K562 (cell line): ENCODE results near the gene GALNT5. TPM values are rescaled to one million over a fixed set of nuclear protein-coding genes. Genes with fewer than 3 reads are reported as not detected.

Experiments used
- BCL6 ChIP-seq: fragments of 250-450 bp; sonication (Bioruptor Pico); IDR thresholded peaks from 2 replicates; pipeline ENCODE4 v1.4.0; 2020
- CBX2 ChIP-seq: fragments of 200-600 bp; sonication (generic); IDR thresholded peaks from one replicate; pipeline ENCODE4 v1.6.1; 2012; ENCODE audit warnings: mild to moderate bottlenecking, low read length, inconsistent platforms; ENCODE audit not compliant: insufficient read depth, poor library complexity, severe bottlenecking
- ETS2 ChIP-seq: IDR thresholded peaks from 2 replicates; pipeline ENCODE4 v1.6.1; 2016; ENCODE audit warnings: borderline replicate concordance, missing genetic modification characterization, mild to moderate bottlenecking, moderate library complexity, missing compliant biosample characterization; ENCODE audit not compliant: poor library complexity, severe bottlenecking
- JUN ChIP-seq, 2 experiments: sonication (generic) in 1 of 2; formaldehyde crosslinking in 1 of 2; IDR thresholded peaks; 2 replicates each; pipeline versions ENCODE4 v1.6.1 to v1.8.0; 2012 to 2022; ENCODE audit warnings: borderline replicate concordance in 2 of 2, mild to moderate bottlenecking in 2 of 2, improper control_type of control experiment in 1 of 2, low read depth in 1 of 2, low read length in 1 of 2, missing genetic modification reagents in 1 of 2
- polyA plus RNA-seq, 8 experiments: library from polyadenylated mRNA; depleted of rRNA in 4 of 8; stranded (reverse) in 5 of 8; unstranded in 3 of 8; fragments of >200 nt; fragmentation: Nextera tagmentation in 2 of 8; fragmentation: Illumina TruSeq in 1 of 8; extraction: Ambion mirVana in 2 of 8; extraction: Trizol in 1 of 8; gene quantifications; 2 replicates each; pipeline versions ENCODE4 v1.2.1 to v1.2.3, GENCODE V29; 2011 to 2014; ENCODE audit warnings: inconsistent platforms in 1 of 8, missing spikeins in 1 of 8
- total RNA-seq, 7 experiments: library from RNA; depleted of rRNA in 6 of 7; stranded (reverse); fragments of >200 nt in 6 of 7; fragmentation: Illumina TruSeq in 2 of 7; extraction: Trizol in 2 of 7; gene quantifications; 2 replicates each; pipeline versions ENCODE4 v1.2.1 to v1.2.3, GENCODE V29; 2011 to 2021; ENCODE audit warnings: low replicate concordance in 1 of 7
- TF ChIP-seq, protein P1 (sequence below): sonication (generic); formaldehyde crosslinking; IDR thresholded peaks from 2 replicates; pipeline ENCODE4 v1.8.1; 2022; ENCODE audit warnings: missing genetic modification reagents
- TF ChIP-seq, protein P2 (sequence below): fragments of 200-600 bp; sonication (generic); IDR thresholded peaks from one replicate; pipeline ENCODE4 v1.6.1; 2012; ENCODE audit warnings: mild to moderate bottlenecking, low read depth, low read length, inconsistent platforms
- TF ChIP-seq, protein P3 (sequence below): fragments of 250-450 bp; sonication (Bioruptor Pico); IDR thresholded peaks from 2 replicates; pipeline ENCODE4 v1.5.0; 2020; ENCODE audit warnings: mild to moderate bottlenecking
- TF ChIP-seq, protein P4 (sequence below): fragments of 250-450 bp; sonication (Bioruptor Pico); IDR thresholded peaks from 2 replicates; pipeline ENCODE4 v1.8.0; 2021; ENCODE audit warnings: moderate library complexity, mild to moderate bottlenecking, inconsistent platforms

Gene GALNT5
- total and polyA plus RNA-seq, 9 of the 15 experiments (the other 6 are each of a cell fraction or from before 2014, with no cell fraction given) = 21.6 to 73.0 (median 54.7) TPM

DNA sequence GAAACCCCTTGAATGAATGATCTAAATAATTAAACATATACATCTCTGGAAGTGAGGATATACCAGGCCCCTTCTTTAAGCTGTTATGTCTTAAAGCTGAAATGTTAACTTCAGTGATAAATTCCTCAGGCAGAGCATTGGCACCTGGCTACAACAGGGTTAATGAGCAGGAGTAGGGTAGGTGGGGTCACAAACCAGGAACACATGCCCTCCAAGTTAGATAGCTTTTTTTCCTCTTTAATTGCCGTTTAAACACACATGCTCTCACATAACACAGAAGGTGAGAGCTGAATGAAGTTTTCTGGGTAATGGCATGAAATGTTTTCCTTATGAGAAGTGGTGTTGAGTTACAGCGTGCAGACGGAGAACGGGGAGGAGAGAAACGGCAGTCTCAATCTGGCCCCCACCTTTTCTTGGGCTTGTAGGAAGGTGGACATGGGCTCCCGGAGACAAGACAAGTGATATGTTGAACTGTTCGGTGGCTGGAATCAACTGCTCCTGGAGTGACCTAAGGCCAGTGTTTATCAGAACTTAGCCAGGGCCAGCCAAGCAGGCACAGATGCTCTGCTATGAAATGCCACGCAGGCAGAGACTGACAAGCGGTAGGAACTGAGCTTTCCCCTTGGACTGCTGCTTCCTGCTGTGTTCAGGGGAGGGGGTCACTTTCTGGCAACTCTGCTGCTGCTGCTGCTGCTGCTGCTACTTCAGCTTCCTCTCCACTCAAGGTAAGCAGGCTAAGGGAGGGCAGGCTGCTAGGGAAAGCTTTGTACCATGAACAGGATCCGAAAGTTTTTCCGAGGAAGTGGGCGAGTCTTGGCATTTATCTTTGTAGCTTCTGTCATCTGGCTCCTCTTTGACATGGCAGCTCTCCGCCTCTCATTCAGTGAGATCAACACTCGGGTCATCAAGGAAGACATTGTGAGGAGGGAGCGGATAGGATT is at the start of gene GALNT5 (continued):
- TF ChIP-seq, protein P1, sequence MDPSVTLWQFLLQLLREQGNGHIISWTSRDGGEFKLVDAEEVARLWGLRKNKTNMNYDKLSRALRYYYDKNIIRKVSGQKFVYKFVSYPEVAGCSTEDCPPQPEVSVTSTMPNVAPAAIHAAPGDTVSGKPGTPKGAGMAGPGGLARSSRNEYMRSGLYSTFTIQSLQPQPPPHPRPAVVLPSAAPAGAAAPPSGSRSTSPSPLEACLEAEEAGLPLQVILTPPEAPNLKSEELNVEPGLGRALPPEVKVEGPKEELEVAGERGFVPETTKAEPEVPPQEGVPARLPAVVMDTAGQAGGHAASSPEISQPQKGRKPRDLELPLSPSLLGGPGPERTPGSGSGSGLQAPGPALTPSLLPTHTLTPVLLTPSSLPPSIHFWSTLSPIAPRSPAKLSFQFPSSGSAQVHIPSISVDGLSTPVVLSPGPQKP (CRISPR knock-in tag) = no peak
- TF ChIP-seq, protein P2, sequence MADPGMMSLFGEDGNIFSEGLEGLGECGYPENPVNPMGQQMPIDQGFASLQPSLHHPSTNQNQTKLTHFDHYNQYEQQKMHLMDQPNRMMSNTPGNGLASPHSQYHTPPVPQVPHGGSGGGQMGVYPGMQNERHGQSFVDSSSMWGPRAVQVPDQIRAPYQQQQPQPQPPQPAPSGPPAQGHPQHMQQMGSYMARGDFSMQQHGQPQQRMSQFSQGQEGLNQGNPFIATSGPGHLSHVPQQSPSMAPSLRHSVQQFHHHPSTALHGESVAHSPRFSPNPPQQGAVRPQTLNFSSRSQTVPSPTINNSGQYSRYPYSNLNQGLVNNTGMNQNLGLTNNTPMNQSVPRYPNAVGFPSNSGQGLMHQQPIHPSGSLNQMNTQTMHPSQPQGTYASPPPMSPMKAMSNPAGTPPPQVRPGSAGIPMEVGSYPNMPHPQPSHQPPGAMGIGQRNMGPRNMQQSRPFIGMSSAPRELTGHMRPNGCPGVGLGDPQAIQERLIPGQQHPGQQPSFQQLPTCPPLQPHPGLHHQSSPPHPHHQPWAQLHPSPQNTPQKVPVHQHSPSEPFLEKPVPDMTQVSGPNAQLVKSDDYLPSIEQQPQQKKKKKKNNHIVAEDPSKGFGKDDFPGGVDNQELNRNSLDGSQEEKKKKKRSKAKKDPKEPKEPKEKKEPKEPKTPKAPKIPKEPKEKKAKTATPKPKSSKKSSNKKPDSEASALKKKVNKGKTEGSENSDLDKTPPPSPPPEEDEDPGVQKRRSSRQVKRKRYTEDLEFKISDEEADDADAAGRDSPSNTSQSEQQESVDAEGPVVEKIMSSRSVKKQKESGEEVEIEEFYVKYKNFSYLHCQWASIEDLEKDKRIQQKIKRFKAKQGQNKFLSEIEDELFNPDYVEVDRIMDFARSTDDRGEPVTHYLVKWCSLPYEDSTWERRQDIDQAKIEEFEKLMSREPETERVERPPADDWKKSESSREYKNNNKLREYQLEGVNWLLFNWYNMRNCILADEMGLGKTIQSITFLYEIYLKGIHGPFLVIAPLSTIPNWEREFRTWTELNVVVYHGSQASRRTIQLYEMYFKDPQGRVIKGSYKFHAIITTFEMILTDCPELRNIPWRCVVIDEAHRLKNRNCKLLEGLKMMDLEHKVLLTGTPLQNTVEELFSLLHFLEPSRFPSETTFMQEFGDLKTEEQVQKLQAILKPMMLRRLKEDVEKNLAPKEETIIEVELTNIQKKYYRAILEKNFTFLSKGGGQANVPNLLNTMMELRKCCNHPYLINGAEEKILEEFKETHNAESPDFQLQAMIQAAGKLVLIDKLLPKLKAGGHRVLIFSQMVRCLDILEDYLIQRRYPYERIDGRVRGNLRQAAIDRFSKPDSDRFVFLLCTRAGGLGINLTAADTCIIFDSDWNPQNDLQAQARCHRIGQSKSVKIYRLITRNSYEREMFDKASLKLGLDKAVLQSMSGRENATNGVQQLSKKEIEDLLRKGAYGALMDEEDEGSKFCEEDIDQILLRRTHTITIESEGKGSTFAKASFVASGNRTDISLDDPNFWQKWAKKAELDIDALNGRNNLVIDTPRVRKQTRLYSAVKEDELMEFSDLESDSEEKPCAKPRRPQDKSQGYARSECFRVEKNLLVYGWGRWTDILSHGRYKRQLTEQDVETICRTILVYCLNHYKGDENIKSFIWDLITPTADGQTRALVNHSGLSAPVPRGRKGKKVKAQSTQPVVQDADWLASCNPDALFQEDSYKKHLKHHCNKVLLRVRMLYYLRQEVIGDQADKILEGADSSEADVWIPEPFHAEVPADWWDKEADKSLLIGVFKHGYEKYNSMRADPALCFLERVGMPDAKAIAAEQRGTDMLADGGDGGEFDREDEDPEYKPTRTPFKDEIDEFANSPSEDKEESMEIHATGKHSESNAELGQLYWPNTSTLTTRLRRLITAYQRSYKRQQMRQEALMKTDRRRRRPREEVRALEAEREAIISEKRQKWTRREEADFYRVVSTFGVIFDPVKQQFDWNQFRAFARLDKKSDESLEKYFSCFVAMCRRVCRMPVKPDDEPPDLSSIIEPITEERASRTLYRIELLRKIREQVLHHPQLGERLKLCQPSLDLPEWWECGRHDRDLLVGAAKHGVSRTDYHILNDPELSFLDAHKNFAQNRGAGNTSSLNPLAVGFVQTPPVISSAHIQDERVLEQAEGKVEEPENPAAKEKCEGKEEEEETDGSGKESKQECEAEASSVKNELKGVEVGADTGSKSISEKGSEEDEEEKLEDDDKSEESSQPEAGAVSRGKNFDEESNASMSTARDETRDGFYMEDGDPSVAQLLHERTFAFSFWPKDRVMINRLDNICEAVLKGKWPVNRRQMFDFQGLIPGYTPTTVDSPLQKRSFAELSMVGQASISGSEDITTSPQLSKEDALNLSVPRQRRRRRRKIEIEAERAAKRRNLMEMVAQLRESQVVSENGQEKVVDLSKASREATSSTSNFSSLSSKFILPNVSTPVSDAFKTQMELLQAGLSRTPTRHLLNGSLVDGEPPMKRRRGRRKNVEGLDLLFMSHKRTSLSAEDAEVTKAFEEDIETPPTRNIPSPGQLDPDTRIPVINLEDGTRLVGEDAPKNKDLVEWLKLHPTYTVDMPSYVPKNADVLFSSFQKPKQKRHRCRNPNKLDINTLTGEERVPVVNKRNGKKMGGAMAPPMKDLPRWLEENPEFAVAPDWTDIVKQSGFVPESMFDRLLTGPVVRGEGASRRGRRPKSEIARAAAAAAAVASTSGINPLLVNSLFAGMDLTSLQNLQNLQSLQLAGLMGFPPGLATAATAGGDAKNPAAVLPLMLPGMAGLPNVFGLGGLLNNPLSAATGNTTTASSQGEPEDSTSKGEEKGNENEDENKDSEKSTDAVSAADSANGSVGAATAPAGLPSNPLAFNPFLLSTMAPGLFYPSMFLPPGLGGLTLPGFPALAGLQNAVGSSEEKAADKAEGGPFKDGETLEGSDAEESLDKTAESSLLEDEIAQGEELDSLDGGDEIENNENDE = no peak
- TF ChIP-seq ETS2 (tag) = no peak
- TF ChIP-seq BCL6 = no peak
- no peak for TF ChIP-seq JUN (IDR thresholded peaks at IDR 0.05; ENCODE audit: borderline replicate concordance, low read depth, low read length)
- TF ChIP-seq JUN (CRISPR knock-in tag; IDR thresholded peaks at IDR 0.05; ENCODE audit: borderline replicate concordance) = no peak
- no peak for TF ChIP-seq CBX2
- TF ChIP-seq, protein P3, sequence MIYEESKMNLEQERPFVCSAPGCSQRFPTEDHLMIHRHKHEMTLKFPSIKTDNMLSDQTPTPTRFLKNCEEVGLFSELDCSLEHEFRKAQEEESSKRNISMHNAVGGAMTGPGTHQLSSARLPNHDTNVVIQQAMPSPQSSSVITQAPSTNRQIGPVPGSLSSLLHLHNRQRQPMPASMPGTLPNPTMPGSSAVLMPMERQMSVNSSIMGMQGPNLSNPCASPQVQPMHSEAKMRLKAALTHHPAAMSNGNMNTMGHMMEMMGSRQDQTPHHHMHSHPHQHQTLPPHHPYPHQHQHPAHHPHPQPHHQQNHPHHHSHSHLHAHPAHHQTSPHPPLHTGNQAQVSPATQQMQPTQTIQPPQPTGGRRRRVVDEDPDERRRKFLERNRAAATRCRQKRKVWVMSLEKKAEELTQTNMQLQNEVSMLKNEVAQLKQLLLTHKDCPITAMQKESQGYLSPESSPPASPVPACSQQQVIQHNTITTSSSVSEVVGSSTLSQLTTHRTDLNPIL (CRISPR knock-in tag) = no peak
- TF ChIP-seq, protein P4, sequence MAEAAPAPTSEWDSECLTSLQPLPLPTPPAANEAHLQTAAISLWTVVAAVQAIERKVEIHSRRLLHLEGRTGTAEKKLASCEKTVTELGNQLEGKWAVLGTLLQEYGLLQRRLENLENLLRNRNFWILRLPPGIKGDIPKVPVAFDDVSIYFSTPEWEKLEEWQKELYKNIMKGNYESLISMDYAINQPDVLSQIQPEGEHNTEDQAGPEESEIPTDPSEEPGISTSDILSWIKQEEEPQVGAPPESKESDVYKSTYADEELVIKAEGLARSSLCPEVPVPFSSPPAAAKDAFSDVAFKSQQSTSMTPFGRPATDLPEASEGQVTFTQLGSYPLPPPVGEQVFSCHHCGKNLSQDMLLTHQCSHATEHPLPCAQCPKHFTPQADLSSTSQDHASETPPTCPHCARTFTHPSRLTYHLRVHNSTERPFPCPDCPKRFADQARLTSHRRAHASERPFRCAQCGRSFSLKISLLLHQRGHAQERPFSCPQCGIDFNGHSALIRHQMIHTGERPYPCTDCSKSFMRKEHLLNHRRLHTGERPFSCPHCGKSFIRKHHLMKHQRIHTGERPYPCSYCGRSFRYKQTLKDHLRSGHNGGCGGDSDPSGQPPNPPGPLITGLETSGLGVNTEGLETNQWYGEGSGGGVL (CRISPR knock-in tag) = no peak
